Upper lobe of right lung (tissue), 1 donor: Measurements from ENCODE around the gene ANKLE2. TPM values are rescaled to one million over a fixed set of nuclear protein-coding genes. Genes with fewer than 3 reads are reported as not detected.

Experiments used
- ATAC-seq: fragments of 200-7000 bp; cut with Tn5 transposase; one replicate; pipeline ENCODE4 v1.9.1; 2020; ENCODE audit warnings: mild to moderate bottlenecking, moderate library complexity
- DNase-seq: peaks from one replicate; pipeline ENCODE4 v3.0.0-alpha.2; 2020
- H3K27ac ChIP-seq: fragments of 200-600 bp; one replicate; pipeline ENCODE4 v1.8.0; 2022
- H3K27me3 ChIP-seq: fragments of 200-600 bp; one replicate; pipeline ENCODE4 v1.8.0; 2022; ENCODE audit warnings: mild to moderate bottlenecking
- H3K36me3 ChIP-seq: fragments of 200-600 bp; one replicate; pipeline ENCODE4 v1.8.0; 2022
- H3K4me1 ChIP-seq: fragments of 200-600 bp; one replicate; pipeline ENCODE4 v1.8.0; 2022
- H3K4me3 ChIP-seq: fragments of 200-600 bp; one replicate; pipeline ENCODE4 v1.8.0; 2022; ENCODE audit warnings: mild to moderate bottlenecking
- H3K9me3 ChIP-seq: fragments of 200-600 bp; one replicate; pipeline ENCODE4 v1.8.0; 2022
- CTCF ChIP-seq: fragments of 200-600 bp; IDR thresholded peaks from one replicate; pipeline ENCODE4 v1.8.0; 2022; ENCODE audit warnings: antibody characterized with exemption
- intact Hi-C: fragments of 100-400 bp; cut with DNase I; formaldehyde crosslinking; loops from one replicate; pipeline ENCODE4 v1.11.0; 2022
- total RNA-seq: library from RNA; stranded (reverse); fragmentation: NEBNext Ultra II Directional; extraction: Animal tissue kit (Norgen Biotek cat#: 25700); gene quantifications from one replicate; pipeline ENCODE4 v1.2.1, GENCODE V29; 2021
- donor health status: DM: no; HTN: yes; CAD: no; lungs with severe emphysema.

Gene ANKLE2
- total RNA-seq, 1 donor from 2014 or later, result 60.2 TPM

- no peak for TF ChIP-seq CTCF
- no peaks in the 10 kb centered on the region for H3K27me3 ChIP-seq
- H3K27ac ChIP-seq, result peak overlapping the region; percentile 11
- ATAC-seq (no peak), DNase-seq (no peak)
- no peaks in the 10 kb centered on the region for H3K9me3 ChIP-seq
- peaks cover 8% of the 10 kb centered on the region for H3K4me1 ChIP-seq
- intact Hi-C loops, result no loop called here
- H3K36me3 ChIP-seq, result peaks cover 54% of the 10 kb centered on the region
- H3K4me3 ChIP-seq, result no peak overlapping the region
Observed at GRCh38 chr12:132771126-132771838, 9.7 kb upstream of the ANKLE2 start.

- H3K4me1 ChIP-seq, result peaks cover 15% of the 10 kb centered on the region
- DNase-seq (no peak), ATAC-seq (peak; percentile 3)
- H3K9me3 ChIP-seq, result no peaks in the 10 kb centered on the region
- H3K27me3 ChIP-seq, result no peaks in the 10 kb centered on the region
- TF ChIP-seq CTCF, result peak; percentile 7
- H3K27ac ChIP-seq, result peak overlapping the region; percentile 70
- no peak overlapping the region for H3K4me3 ChIP-seq
- H3K36me3 ChIP-seq, result peaks cover 12% of the 10 kb centered on the region
- intact Hi-C loops, result no loop called here
Observed at GRCh38 chr12:132766380-132767085, 4.9 kb upstream of the ANKLE2 start.

GRCh38 chr12:132765361-132765760 is 3.7 kb upstream of the ANKLE2 start:
- no peak overlapping the region for H3K4me3 ChIP-seq
- TF ChIP-seq CTCF, result no peak
- no peaks in the 10 kb centered on the region for H3K9me3 ChIP-seq
- intact Hi-C loops, result no loop called here
- H3K27ac ChIP-seq, result no peak overlapping the region
- no peak for DNase-seq
- H3K36me3 ChIP-seq, result peaks cover 7% of the 10 kb centered on the region
- peaks cover 18% of the 10 kb centered on the region for H3K4me1 ChIP-seq
- no peak for ATAC-seq
- H3K27me3 ChIP-seq, result no peaks in the 10 kb centered on the region

GRCh38 chr12:132764231-132764630 is 2.6 kb upstream of the ANKLE2 start:
- no peak for DNase-seq
- H3K4me1 ChIP-seq, result peaks cover 29% of the 10 kb centered on the region
- H3K27ac ChIP-seq, result no peak overlapping the region
- no peak for TF ChIP-seq CTCF
- intact Hi-C loops, result no loop called here
- ATAC-seq, result no peak
- no peaks in the 10 kb centered on the region for H3K27me3 ChIP-seq
- H3K36me3 ChIP-seq, result no peaks in the 10 kb centered on the region
- no peak overlapping the region for H3K4me3 ChIP-seq
- H3K9me3 ChIP-seq, result no peaks in the 10 kb centered on the region

- Histone ChIP-seq H3K4me3 (peak overlapping the region; percentile 70), H3K27me3 (no peaks in the 10 kb centered on the region), H3K4me1 (peaks cover 25% of the 10 kb centered on the region), H3K36me3 (no peaks in the 10 kb centered on the region), H3K27ac (peak overlapping the region; percentile 97), H3K9me3 (no peaks in the 10 kb centered on the region)
- DNase-seq (peak; percentile 95), ATAC-seq (peak; percentile 95)
- peak; percentile 23 for TF ChIP-seq CTCF
- intact Hi-C loops, result no loop called here
Observed at GRCh38 chr12:132761921-132762583, 420 bp upstream of the ANKLE2 start.
